ENCODE results near the gene C2orf49.

- TF ChIP-seq CTCF (IDR thresholded peaks at IDR 0.05) (no peak), POLR2AphosphoS5 (IDR thresholded peaks at IDR 0.05; ENCODE audit: low read depth, low read length) (no peak), SIN3A (IDR thresholded peaks at IDR 0.05; ENCODE audit: borderline replicate concordance, insufficient read depth, low read depth, low read length) (no peak), REST (IDR thresholded peaks at IDR 0.05; ENCODE audit: insufficient read depth in 1 of 2, low read depth in 2 of 2, low read length in 1 of 2) (no peak)
These were observed 54.7 kb downstream of the C2orf49 start for GRCh38 chr2:105391763-105392662.

Data from Panc1 (cell line).